Measurements from ENCODE around the gene DNAJB13. TPM values are rescaled to one million over a fixed set of nuclear protein-coding genes. Genes with fewer than 3 reads are reported as not detected.

DNAJB13 gene
- total RNA-seq, 1 experiment from 2014 or later = 0.29 TPM

GRCh38 chr11:74004759-74005615 lies 54.2 kb downstream of the DNAJB13 start:
- no TSS peak for BruUV-seq (replicated peaks)
- H3K27ac ChIP-seq (ENCODE audit: low read length) = no peak overlapping the region
- H3K4me1 ChIP-seq (ENCODE audit: insufficient read depth, low read length) = no peaks in the 10 kb centered on the region
- H3K9me2 ChIP-seq (replicated peaks; ENCODE audit: low read length) = no peaks in the 10 kb centered on the region
- H3F3A ChIP-seq (ENCODE audit: low read length, unreplicated experiment) = no peaks in the 10 kb centered on the region
- H3K79me2 ChIP-seq (ENCODE audit: low read length) = no peaks in the 10 kb centered on the region
- H3K4me3 ChIP-seq (ENCODE audit: low read length) = no peak overlapping the region
- POLR2A ChIA-PET (ENCODE audit: unreplicated experiment) = no interaction called here
- DNase-seq (no peak), ATAC-seq (no peak)
- no peak for TF ChIP-seq EZH2 (IDR thresholded peaks at IDR 0.05; ENCODE audit: low read length, unreplicated experiment)
- TF ChIP-seq CTCF (conservative IDR thresholded peaks at IDR 0.05; ENCODE audit: low read depth, low read length) = no peak
- no peak for TF ChIP-seq EZH2phosphoT487 (IDR thresholded peaks at IDR 0.05; ENCODE audit: borderline replicate concordance, low read length)
- no peak overlapping the region for H3K9ac ChIP-seq (ENCODE audit: low read length)
- CTCF ChIA-PET = no interaction called here
- H3K27me3 ChIP-seq (ENCODE audit: low read length) = no peaks in the 10 kb centered on the region
- no peak overlapping the region for H2AFZ ChIP-seq (ENCODE audit: low read length)
- no peaks in the 10 kb centered on the region for H3K9me3 ChIP-seq (ENCODE audit: low read length)
- no peak overlapping the region for H3K4me2 ChIP-seq (ENCODE audit: low read length)
- intact Hi-C loops (cut with micrococcal nuclease) = no loop called here
- no peaks in the 10 kb centered on the region for H3K36me3 ChIP-seq (ENCODE audit: low read depth, low read length)
- no peaks in the 10 kb centered on the region for H4K20me1 ChIP-seq (ENCODE audit: low read length)

GRCh38 chr11:74005721-74006517 lies 55.1 kb downstream of the DNAJB13 start:
- Histone ChIP-seq H2AFZ (ENCODE audit: low read length) (no peak overlapping the region), H3K4me2 (ENCODE audit: low read length) (no peak overlapping the region), H3K27me3 (ENCODE audit: low read length) (no peaks in the 10 kb centered on the region), H3K9ac (ENCODE audit: low read length) (no peak overlapping the region), H4K20me1 (ENCODE audit: low read length) (no peaks in the 10 kb centered on the region), H3K9me2 (replicated peaks; ENCODE audit: low read length) (no peaks in the 10 kb centered on the region), H3K9me3 (ENCODE audit: low read length) (no peaks in the 10 kb centered on the region), H3K4me3 (ENCODE audit: low read length) (no peak overlapping the region), H3K79me2 (ENCODE audit: low read length) (no peaks in the 10 kb centered on the region), H3K27ac (ENCODE audit: low read length) (no peak overlapping the region), H3K36me3 (ENCODE audit: low read depth, low read length) (no peaks in the 10 kb centered on the region), H3F3A (ENCODE audit: low read length, unreplicated experiment) (no peaks in the 10 kb centered on the region), H3K4me1 (ENCODE audit: insufficient read depth, low read length) (no peaks in the 10 kb centered on the region)
- TF ChIP-seq EZH2phosphoT487 (IDR thresholded peaks at IDR 0.05; ENCODE audit: borderline replicate concordance, low read length) (no peak), EZH2 (IDR thresholded peaks at IDR 0.05; ENCODE audit: low read length, unreplicated experiment) (no peak), CTCF (conservative IDR thresholded peaks at IDR 0.05; ENCODE audit: low read depth, low read length) (no peak)
- POLR2A ChIA-PET (ENCODE audit: unreplicated experiment) = no interaction called here
- ATAC-seq (no peak), DNase-seq (no peak)
- intact Hi-C loops (cut with micrococcal nuclease) = no loop called here
- BruUV-seq (replicated peaks) = no TSS peak
- CTCF ChIA-PET = no interaction called here

Measured in PC-3 (cell line).